ENCODE data around the gene RNPEPL1.

RNPEPL1 gene

GRCh38 chr2:240551288-240551687 is 17.0 kb upstream of the RNPEPL1 start:
- Histone ChIP-seq H3K27ac (ENCODE audit: extremely low read depth, low read depth, low read length) (no peak overlapping the region), H3K36me3 (ENCODE audit: control insufficient read depth in 2 of 2, insufficient read depth in 1 of 2, low read length in 2 of 2) (peaks cover 0 to 26% of the 10 kb centered on the region in 2 experiments; a peak in 1 of 3 replicates), H3K4me3 (ENCODE audit: low read depth, low read length) (no peak overlapping the region), H3K4me1 (ENCODE audit: control insufficient read depth, insufficient read depth, low read length) (no peaks in the 10 kb centered on the region), H3K9me3 (ENCODE audit: control insufficient read depth, insufficient read depth, low read depth, low read length) (no peaks in the 10 kb centered on the region)
- no peak for TF ChIP-seq SALL2 (tag by site-specific recombination; IDR thresholded peaks at IDR 0.05; ENCODE audit: borderline replicate concordance)
- TF ChIP-seq EGR2 (tag by site-specific recombination; IDR thresholded peaks at IDR 0.05; ENCODE audit: low read depth), result no peak
- TF ChIP-seq SETDB1 (IDR thresholded peaks at IDR 0.05; ENCODE audit: insufficient read length, low read length), result peak; percentile 85
- POLR2A ChIA-PET, result interaction anchor here (0.9 to 1.1 kb wide), 2 partner anchors 12 to 30 kb away, joined by 3 to 4 read pairs; no protein-coding TSS in a partner anchor
- CTCF ChIA-PET, result interaction anchor here (0.6 to 1.2 kb wide), 4 partner anchors 11 to 455 kb away, joined by 3 read pairs; no protein-coding TSS in a partner anchor

GRCh38 chr2:240551811-240552210 is 16.5 kb upstream of the RNPEPL1 start:
- ChIA-PET POLR2A (no interaction called here), CTCF (interaction anchor here (0.7 to 1.0 kb wide), 2 partner anchors 13 to 455 kb away, joined by 3 read pairs; no protein-coding TSS in a partner anchor)
- Histone ChIP-seq H3K27ac (ENCODE audit: extremely low read depth, low read depth, low read length) (no peak overlapping the region), H3K4me3 (ENCODE audit: low read depth, low read length) (no peak overlapping the region), H3K36me3 (ENCODE audit: control insufficient read depth in 2 of 2, insufficient read depth in 1 of 2, low read length in 2 of 2) (peaks cover 0 to 26% of the 10 kb centered on the region in 2 experiments; a peak in 1 of 3 replicates), H3K4me1 (ENCODE audit: control insufficient read depth, insufficient read depth, low read length) (no peaks in the 10 kb centered on the region), H3K9me3 (ENCODE audit: control insufficient read depth, insufficient read depth, low read depth, low read length) (no peaks in the 10 kb centered on the region)
- TF ChIP-seq HOXC10 (CRISPR knock-in tag; IDR thresholded peaks at IDR 0.05) (no peak), ZBTB11 (tag by site-specific recombination; conservative IDR thresholded peaks at IDR 0.05; ENCODE audit: low read depth) (no peak), BCL11A (tag by site-specific recombination; IDR thresholded peaks at IDR 0.05; ENCODE audit: low read depth) (no peak), HIC1 (tag by site-specific recombination; IDR thresholded peaks at IDR 0.05) (no peak), ZNF362 (tag by site-specific recombination; IDR thresholded peaks at IDR 0.05) (no peak)

- Histone ChIP-seq H3K36me3 (ENCODE audit: control insufficient read depth in 2 of 2, insufficient read depth in 1 of 2, low read length in 2 of 2) (peaks cover 0 to 33% of the 10 kb centered on the region in 2 experiments; a peak in 1 of 3 replicates), H3K27ac (ENCODE audit: extremely low read depth, low read depth, low read length) (no peak overlapping the region), H3K4me3 (ENCODE audit: low read depth, low read length) (no peak overlapping the region), H3K9me3 (ENCODE audit: control insufficient read depth, insufficient read depth, low read depth, low read length) (no peaks in the 10 kb centered on the region), H3K4me1 (ENCODE audit: control insufficient read depth, insufficient read depth, low read length) (no peaks in the 10 kb centered on the region)
- ChIA-PET POLR2A (no interaction called here), CTCF (interaction anchor here (0.7 kb wide), 1 partner anchor 40 kb away, joined by 3 read pairs; no protein-coding TSS in a partner anchor)
- TF ChIP-seq ZNF785 (tag by site-specific recombination; IDR thresholded peaks at IDR 0.05) (no peak), SETDB1 (IDR thresholded peaks at IDR 0.05; ENCODE audit: insufficient read length, low read length) (no peak), ZNF112 (tag by site-specific recombination; IDR thresholded peaks at IDR 0.05) (no peak), ZNF776 (tag by site-specific recombination; IDR thresholded peaks at IDR 0.05; ENCODE audit: borderline replicate concordance) (no peak), PRDM4 (tag by site-specific recombination; IDR thresholded peaks at IDR 0.05) (no peak), ZNF658 (tag by site-specific recombination; IDR thresholded peaks at IDR 0.05) (no peak), ZNF394 (tag by site-specific recombination; IDR thresholded peaks at IDR 0.05; ENCODE audit: borderline replicate concordance) (no peak), ZNF600 (tag by site-specific recombination; IDR thresholded peaks at IDR 0.05) (no peak), ZNF510 (tag by site-specific recombination; IDR thresholded peaks at IDR 0.05; ENCODE audit: insufficient replicate concordance) (no peak), ZSCAN23 (tag by site-specific recombination; IDR thresholded peaks at IDR 0.05) (no peak), ZEB2 (tag by site-specific recombination; IDR thresholded peaks at IDR 0.05) (no peak), FEZF1 (tag by site-specific recombination; IDR thresholded peaks at IDR 0.05) (no peak)
Measured at GRCh38 chr2:240553956-240554480, 14.3 kb upstream of the RNPEPL1 start.
